CD4-positive, CD25-positive, alpha-beta regulatory T cell (primary cell): ENCODE measurements around the gene PDK4. TPM values are rescaled to one million over a fixed set of nuclear protein-coding genes. Genes with fewer than 3 reads are reported as not detected.

Experiments
- ATAC-seq, 2 donors: fragments of 150-1000 bp; cut with Tn5 transposase; one replicate each; pipeline ENCODE4 v1.10.0; 2021; ENCODE audit warnings: low read depth in 2 of 2, moderate number of reproducible peaks in 2 of 2, moderate library complexity in 1 of 2
- DNase-seq, 3 donors: peaks; one replicate each; pipeline versions ENCODE4 v3.0.0 to v3.0.0-alpha.2; 2012 to 2022; ENCODE audit warnings: mixed read lengths in 1 of 3
- H3K27ac ChIP-seq: one replicate; pipeline ENCODE4 v1.7.0; 2013; ENCODE audit warnings: mild to moderate bottlenecking, low read length; ENCODE audit not compliant: insufficient read depth, poor library complexity, severe bottlenecking
- H3K27me3 ChIP-seq: one replicate; pipeline ENCODE4 v1.7.0; 2013; ENCODE audit warnings: low read length; ENCODE audit not compliant: control insufficient read depth, insufficient read depth
- H3K36me3 ChIP-seq: one replicate; pipeline ENCODE4 v1.7.0; 2013; ENCODE audit warnings: mild to moderate bottlenecking, low read length, moderate library complexity; ENCODE audit not compliant: control insufficient read depth, insufficient read depth
- H3K4me1 ChIP-seq: 2 replicates; pipeline ENCODE4 v1.7.0; 2013; ENCODE audit warnings: mild to moderate bottlenecking, low read length; ENCODE audit not compliant: insufficient read depth, control insufficient read depth, poor library complexity, severe bottlenecking
- H3K4me3 ChIP-seq: one replicate; pipeline ENCODE4 v1.7.0; 2013; ENCODE audit warnings: low read depth, mild to moderate bottlenecking, low read length, moderate library complexity
- H3K9me3 ChIP-seq, 2 experiments: 1 replicate in 1 of 2; 2 replicates in 1 of 2; pipeline ENCODE4 v1.7.0; 2013; ENCODE audit warnings: low read length in 2 of 2, mild to moderate bottlenecking in 1 of 2, moderate library complexity in 1 of 2; ENCODE audit not compliant: control insufficient read depth in 2 of 2
- H3K27ac Mint-ChIP-seq, 3 donors: one replicate each; pipeline ENCODE4 v1.8.0; 2020 to 2022; ENCODE audit warnings: mild to moderate bottlenecking in 3 of 3, mixed read lengths in 3 of 3, moderate library complexity in 2 of 3
- H3K27me3 Mint-ChIP-seq: one replicate; pipeline ENCODE4 v1.8.0; 2022; ENCODE audit warnings: mild to moderate bottlenecking, mixed read lengths
- H3K36me3 Mint-ChIP-seq: one replicate; pipeline ENCODE4 v1.8.0; 2020; ENCODE audit warnings: mixed read lengths
- H3K4me1 Mint-ChIP-seq, 4 donors: one replicate each; pipeline ENCODE4 v1.8.0; 2020 to 2022; ENCODE audit warnings: mixed read lengths in 4 of 4, mild to moderate bottlenecking in 1 of 4
- H3K4me3 Mint-ChIP-seq, 4 donors: one replicate each; pipeline ENCODE4 v1.8.0; 2020 to 2022; ENCODE audit warnings: mild to moderate bottlenecking in 4 of 4, mixed read lengths in 4 of 4, moderate library complexity in 3 of 4
- H3K9me3 Mint-ChIP-seq, 7 donors: one replicate each; pipeline ENCODE4 v1.8.0; 2020 to 2022; ENCODE audit warnings: mixed read lengths in 7 of 7, mild to moderate bottlenecking in 3 of 7, moderate library complexity in 2 of 7
- polyA plus RNA-seq, 4 donors: library from polyadenylated mRNA; unstranded; fragments of 300-500 nt; fragmentation: Illumina TruSeq; gene quantifications; one replicate each; pipeline ENCODE4 v1.2.3, GENCODE V29; 2021
- total RNA-seq: library from RNA; stranded (reverse); gene quantifications from one replicate; pipeline ENCODE4 v1.2.3, GENCODE V29; 2022

The PDK4 gene
- not detected for total RNA-seq
- polyA plus RNA-seq, result not detected

DNA sequence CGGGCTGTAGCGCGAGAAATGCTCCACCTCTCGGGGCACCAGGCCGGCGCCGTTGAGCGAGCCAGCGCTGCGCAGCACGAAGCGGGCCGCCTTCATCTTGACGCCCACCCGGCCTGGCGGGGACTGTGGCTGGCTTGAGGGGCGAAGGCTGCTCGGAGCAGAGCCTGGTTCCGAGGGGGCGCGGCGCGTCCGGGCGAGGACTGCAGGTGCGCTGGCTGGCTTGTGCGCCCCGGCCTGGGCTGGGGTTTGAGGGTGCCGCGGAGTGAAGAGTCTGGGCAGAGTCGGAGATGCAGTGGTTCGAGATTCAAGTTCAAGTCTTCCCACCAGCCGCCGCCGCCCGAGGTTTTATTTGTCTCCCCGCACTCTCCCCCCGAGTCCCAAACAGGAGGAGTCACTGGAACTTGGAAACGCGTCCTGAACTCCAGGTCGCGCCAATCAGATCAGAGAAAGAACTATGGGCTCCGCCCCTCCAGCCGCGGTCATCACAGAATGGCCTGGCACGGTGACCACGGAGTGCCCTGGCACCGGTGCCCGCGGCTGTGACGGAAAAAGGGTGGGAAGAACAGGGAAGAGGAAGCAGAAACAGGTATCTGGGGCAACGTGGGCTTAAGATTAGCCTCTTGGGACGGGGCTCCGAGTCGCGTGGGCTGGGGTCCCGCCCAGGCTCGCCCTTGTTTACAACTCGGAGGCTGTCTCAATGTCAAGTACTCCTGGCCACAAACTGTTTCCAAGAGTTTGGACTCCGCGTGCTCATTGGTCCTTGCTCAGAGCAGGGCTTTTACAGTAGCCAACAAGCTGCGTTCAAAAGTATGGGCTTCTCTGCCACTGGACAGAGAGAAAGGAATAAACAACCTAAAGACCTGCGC lies at the start of gene PDK4:
Gene PDK4, minus strand, starts transcription at position 319 of the 866 bp plus-strand sequence. Its CDS starts 223 bp downstream, at position 96.
- H3K4me1 ChIP-seq, result no peaks in the 10 kb centered on the region
- no peak within 1 kb of the TSS for H3K27ac ChIP-seq
- Mint-ChIP-seq H3K4me3 (no peak within 1 kb of the TSS), H3K4me1 (peaks cover 0 to 5% (median 0%) of the 10 kb centered on the region in 4 donors), H3K9me3 (peaks cover 0 to 5% (median 1%) of the 10 kb centered on the region in 7 donors), H3K27ac (peak within 1 kb of the TSS in 1 of 3 donors; percentile 33), H3K27me3 (peaks cover 16% of the 10 kb centered on the region), H3K36me3 (no peaks in the 10 kb centered on the region)
- ATAC-seq (peak; percentile 18 to 32), DNase-seq (no peak)
- peaks cover 2% of the 10 kb centered on the region for H3K27me3 ChIP-seq
- H3K9me3 ChIP-seq, result no peaks in the 10 kb centered on the region
- no peaks in the 10 kb centered on the region for H3K36me3 ChIP-seq
- H3K4me3 ChIP-seq, result no peak within 1 kb of the TSS

DNA sequence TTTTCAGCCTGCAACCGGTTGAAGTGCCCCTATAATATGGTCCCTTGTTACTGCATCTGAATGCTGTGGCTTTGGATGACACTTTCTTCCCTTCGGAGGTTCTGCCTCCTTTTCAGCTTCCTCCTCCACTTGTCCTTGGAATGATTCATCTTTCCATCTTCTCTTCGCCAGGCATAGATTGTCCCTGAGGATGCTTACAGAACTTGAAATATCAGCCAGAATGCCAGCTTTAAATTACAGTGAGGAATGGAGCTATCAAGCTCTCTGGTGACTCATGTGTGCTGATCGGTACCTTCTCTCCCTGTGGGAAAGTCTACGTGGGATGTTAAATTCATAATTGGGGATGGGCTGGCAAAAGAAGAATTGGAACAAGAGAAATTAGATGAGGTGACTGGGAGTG lies 45.9 kb upstream of the PDK4 start:
- no peak overlapping the region for H3K27ac ChIP-seq
- H3K4me3 ChIP-seq, result no peak overlapping the region
- H3K27me3 ChIP-seq, result no peaks in the 10 kb centered on the region
- no peak overlapping the region for H3K4me3 Mint-ChIP-seq
- peaks cover 4% of the 10 kb centered on the region for H3K27me3 Mint-ChIP-seq
- no peaks in the 10 kb centered on the region for H3K9me3 Mint-ChIP-seq
- no peaks in the 10 kb centered on the region for H3K36me3 Mint-ChIP-seq
- H3K36me3 ChIP-seq, result no peaks in the 10 kb centered on the region
- H3K4me1 ChIP-seq, result no peaks in the 10 kb centered on the region
- no peaks in the 10 kb centered on the region for H3K4me1 Mint-ChIP-seq
- no peaks in the 10 kb centered on the region for H3K9me3 ChIP-seq
- H3K27ac Mint-ChIP-seq, result peak overlapping the region in 1 of 3 donors; percentile 5
- DNase-seq (no peak), ATAC-seq (no peak)

DNA sequence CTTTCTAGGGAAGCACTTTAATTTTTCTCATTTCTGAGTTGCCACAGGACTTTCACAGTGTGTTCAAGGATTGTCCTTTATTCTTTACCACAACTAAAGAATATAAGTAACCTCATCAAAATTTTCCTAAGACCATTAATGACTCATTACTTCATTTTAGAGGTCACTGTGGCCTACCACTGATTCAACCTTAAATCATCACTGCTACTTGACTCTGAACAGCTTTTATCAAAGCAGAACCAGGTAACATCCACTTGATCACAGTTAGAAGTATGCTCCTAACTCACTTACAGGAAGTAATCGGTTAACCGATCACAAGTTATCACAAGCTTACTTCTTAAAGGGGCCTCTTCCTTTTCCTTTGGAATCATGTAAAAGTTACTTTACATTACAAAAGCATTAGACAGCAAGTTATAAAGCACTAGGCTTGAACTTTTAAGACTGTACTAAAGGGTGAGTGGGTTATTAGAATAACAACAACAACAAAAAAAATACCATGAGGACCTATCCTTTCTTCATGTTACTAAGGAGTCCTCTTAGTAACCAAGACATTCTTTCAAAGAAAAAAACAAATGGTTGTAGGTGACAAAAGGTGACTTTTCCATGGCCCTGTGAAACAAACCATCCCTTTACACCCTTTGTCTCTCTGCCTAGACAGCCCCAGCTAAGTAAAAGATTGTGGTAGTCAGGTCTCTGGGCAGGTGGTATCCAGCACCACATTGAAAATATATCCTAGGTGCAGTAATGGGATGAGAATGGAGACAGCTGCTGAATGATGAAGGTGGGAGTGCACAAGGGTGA lies 40.0 kb upstream of the PDK4 start:
- Mint-ChIP-seq H3K4me3 (no peak overlapping the region), H3K27me3 (no peaks in the 10 kb centered on the region), H3K27ac (no peak overlapping the region), H3K4me1 (no peaks in the 10 kb centered on the region), H3K36me3 (no peaks in the 10 kb centered on the region), H3K9me3 (peaks cover 0 to 4% (median 0%) of the 10 kb centered on the region in 7 donors)
- no peaks in the 10 kb centered on the region for H3K36me3 ChIP-seq
- ATAC-seq (no peak), DNase-seq (peak in 1 of 3 donors; percentile 1)
- H3K27ac ChIP-seq, result no peak overlapping the region
- no peaks in the 10 kb centered on the region for H3K9me3 ChIP-seq
- no peaks in the 10 kb centered on the region for H3K4me1 ChIP-seq
- H3K4me3 ChIP-seq, result no peak overlapping the region
- no peaks in the 10 kb centered on the region for H3K27me3 ChIP-seq

DNA sequence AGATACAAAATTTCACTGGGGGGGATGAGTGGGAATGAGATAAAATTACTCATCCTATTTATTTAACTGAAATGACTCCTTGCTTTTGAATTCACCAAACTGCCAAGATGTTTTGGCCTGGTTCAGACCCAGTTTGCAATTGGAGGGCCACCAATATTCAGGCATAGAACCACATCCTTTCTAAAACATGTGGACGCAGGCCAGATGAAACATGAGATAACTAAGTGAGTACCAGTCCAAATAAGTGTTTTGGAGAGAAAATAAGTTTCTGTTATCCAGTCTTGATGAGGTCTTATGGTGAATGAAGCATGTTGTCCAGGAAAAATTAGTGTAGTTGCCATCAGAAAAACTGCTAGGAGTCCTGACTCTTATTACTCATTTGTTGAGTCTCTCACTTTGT lies 36.3 kb upstream of the PDK4 start:
- no peak overlapping the region for H3K27ac Mint-ChIP-seq
- H3K4me3 Mint-ChIP-seq, result no peak overlapping the region
- ATAC-seq, result no peak
- no peaks in the 10 kb centered on the region for H3K27me3 Mint-ChIP-seq
- Histone ChIP-seq H3K27me3 (no peaks in the 10 kb centered on the region), H3K4me1 (no peaks in the 10 kb centered on the region), H3K27ac (no peak overlapping the region), H3K9me3 (no peaks in the 10 kb centered on the region), H3K36me3 (no peaks in the 10 kb centered on the region), H3K4me3 (no peak overlapping the region)
- no peaks in the 10 kb centered on the region for H3K4me1 Mint-ChIP-seq
- DNase-seq, result no peak
- no peaks in the 10 kb centered on the region for H3K36me3 Mint-ChIP-seq
- peaks cover 0 to 4% (median 0%) of the 10 kb centered on the region in 7 donors for H3K9me3 Mint-ChIP-seq

DNA sequence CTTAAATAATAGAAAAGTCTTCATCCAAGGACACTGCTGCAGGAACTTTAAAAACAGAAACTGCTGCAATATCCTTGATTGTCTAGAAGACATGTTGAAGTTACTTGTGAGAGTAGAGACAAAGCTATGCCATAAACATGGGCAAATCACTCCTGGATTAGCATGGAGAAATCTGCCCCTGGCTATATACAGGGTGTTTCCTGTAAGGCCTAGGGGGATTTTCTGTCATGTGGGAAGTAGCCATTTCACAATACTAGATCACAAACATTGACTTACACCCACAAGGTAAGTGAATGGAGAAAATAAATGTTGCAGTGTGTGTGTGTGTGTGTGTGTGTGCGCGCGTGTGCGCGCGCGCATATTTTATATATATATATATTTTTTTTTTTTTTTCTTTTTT lies 35.2 kb upstream of the PDK4 start:
- Histone ChIP-seq H3K27ac (no peak overlapping the region), H3K36me3 (no peaks in the 10 kb centered on the region), H3K9me3 (no peaks in the 10 kb centered on the region), H3K4me3 (no peak overlapping the region), H3K4me1 (no peaks in the 10 kb centered on the region), H3K27me3 (no peaks in the 10 kb centered on the region)
- no peak overlapping the region for H3K27ac Mint-ChIP-seq
- no peak for DNase-seq
- no peak overlapping the region for H3K4me3 Mint-ChIP-seq
- no peaks in the 10 kb centered on the region for H3K36me3 Mint-ChIP-seq
- no peaks in the 10 kb centered on the region for H3K27me3 Mint-ChIP-seq
- H3K9me3 Mint-ChIP-seq, result peaks cover 0 to 4% (median 2%) of the 10 kb centered on the region in 7 donors
- ATAC-seq, result no peak
- H3K4me1 Mint-ChIP-seq, result no peaks in the 10 kb centered on the region

DNA sequence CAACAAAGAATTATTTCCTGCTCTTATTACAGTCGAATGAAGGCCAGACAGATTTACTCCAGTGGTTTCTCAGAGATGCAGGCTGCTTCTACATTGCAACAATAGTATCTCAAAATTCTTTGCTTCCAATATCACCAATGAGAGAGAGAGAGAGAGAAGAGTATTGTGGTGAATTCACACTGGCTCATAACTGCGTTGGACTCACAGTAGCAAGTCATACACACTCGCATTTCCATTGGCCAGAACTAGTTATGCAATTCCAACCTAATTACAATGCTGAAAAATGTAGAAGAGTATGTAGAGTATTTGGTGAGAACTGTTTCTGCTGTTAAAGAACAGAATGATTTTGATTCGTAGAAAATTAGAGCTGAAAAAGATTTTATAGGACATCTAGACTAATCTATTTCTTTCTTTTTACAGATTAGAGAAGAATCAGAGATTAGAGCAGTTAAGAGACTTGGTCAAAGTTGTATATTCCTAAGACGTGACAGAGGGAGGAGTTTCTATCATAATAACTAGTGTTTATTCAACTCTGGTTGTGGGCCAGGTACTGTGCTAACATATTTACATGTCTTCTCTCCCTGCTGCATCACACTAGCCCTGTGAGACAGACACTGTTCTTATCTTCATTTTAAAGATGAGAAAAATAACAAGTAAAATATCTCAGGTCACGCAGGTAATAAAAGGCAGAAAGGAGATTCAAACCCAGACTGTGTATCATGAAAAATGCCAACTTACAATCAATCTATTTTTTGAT lies 34.6 kb upstream of the PDK4 start:
- no peaks in the 10 kb centered on the region for H3K9me3 ChIP-seq
- no peaks in the 10 kb centered on the region for H3K27me3 Mint-ChIP-seq
- no peaks in the 10 kb centered on the region for H3K36me3 ChIP-seq
- H3K4me3 ChIP-seq, result no peak overlapping the region
- DNase-seq, result no peak
- no peaks in the 10 kb centered on the region for H3K4me1 ChIP-seq
- no peaks in the 10 kb centered on the region for H3K27me3 ChIP-seq
- no peak overlapping the region for H3K4me3 Mint-ChIP-seq
- no peak overlapping the region for H3K27ac ChIP-seq
- ATAC-seq, result no peak
- no peak overlapping the region for H3K27ac Mint-ChIP-seq
- H3K36me3 Mint-ChIP-seq, result no peaks in the 10 kb centered on the region
- H3K9me3 Mint-ChIP-seq, result peaks cover 0 to 4% (median 0%) of the 10 kb centered on the region in 7 donors
- H3K4me1 Mint-ChIP-seq, result no peaks in the 10 kb centered on the region

DNA sequence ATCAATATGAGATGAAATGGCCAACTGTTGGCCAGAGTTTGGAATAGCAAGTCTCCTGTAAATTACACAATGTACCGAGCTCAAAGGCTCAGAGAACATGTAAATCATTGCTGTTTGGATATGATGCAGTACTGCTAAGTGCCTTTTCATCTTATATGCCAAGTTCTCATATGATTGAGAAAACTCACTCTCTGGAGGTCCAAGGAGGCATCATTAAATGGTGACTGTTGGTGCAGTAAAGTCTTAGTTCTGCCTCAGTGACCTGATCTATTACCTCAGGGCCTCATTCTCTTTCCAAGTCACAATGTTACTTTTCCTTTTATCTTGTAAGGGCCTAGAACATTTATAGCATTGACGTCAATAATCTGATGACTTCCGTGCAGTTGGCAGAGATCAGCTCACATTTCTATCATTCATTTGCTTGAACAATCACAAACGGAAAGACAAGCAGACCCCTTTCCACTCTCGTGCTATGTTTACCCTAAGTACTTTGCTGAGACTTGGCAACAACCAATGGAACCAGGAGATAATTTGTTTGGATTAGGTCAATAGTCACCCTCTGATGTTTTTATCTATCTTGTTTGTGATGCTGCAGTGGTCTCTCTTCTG lies 32.6 kb upstream of the PDK4 start:
- no peaks in the 10 kb centered on the region for H3K9me3 ChIP-seq
- no peak overlapping the region for H3K27ac ChIP-seq
- ATAC-seq (no peak), DNase-seq (no peak)
- Mint-ChIP-seq H3K36me3 (no peaks in the 10 kb centered on the region), H3K27ac (no peak overlapping the region), H3K4me3 (no peak overlapping the region), H3K27me3 (no peaks in the 10 kb centered on the region), H3K9me3 (peaks cover 0 to 4% (median 1%) of the 10 kb centered on the region in 7 donors), H3K4me1 (no peaks in the 10 kb centered on the region)
- no peaks in the 10 kb centered on the region for H3K36me3 ChIP-seq
- H3K4me1 ChIP-seq, result no peaks in the 10 kb centered on the region
- no peaks in the 10 kb centered on the region for H3K27me3 ChIP-seq
- H3K4me3 ChIP-seq, result no peak overlapping the region
